Colon (tissue), 2 donors: ENCODE data around the gene CYP19A1.

Source experiments
- FAIRE-seq: peaks from 2 replicates; lab custom pipeline; 2012; peaks lifted over from hg19 to GRCh38; lab: Jason Lieb, UNC
- donor health status: control.
- donor health status: control.

Gene CYP19A1

GRCh38 chr15:51338496-51338895 lies at the start of gene CYP19A1:
Gene CYP19A1, minus strand, starts transcription at chr15:51338596. Its CDS starts 95,684 bp downstream, at chr15:51242912.
- FAIRE-seq, result no peak

- no peak for FAIRE-seq
These were observed 49.3 kb upstream of the CYP19A1 start for GRCh38 chr15:51387699-51388041.

GRCh38 chr15:51386960-51387698 lies 48.7 kb upstream of the CYP19A1 start:
- no peak for FAIRE-seq

- no peak for FAIRE-seq
These were observed 48.1 kb upstream of the CYP19A1 start for GRCh38 chr15:51386486-51386885.

GRCh38 chr15:51386029-51386428 lies 47.6 kb upstream of the CYP19A1 start:
- FAIRE-seq, result no peak

- FAIRE-seq, result no peak
These were observed 44.4 kb upstream of the CYP19A1 start for GRCh38 chr15:51382787-51383186.

GRCh38 chr15:51380999-51381806 lies 42.8 kb upstream of the CYP19A1 start:
- FAIRE-seq, result no peak

GRCh38 chr15:51379390-51379789 lies 41.0 kb upstream of the CYP19A1 start:
- no peak for FAIRE-seq

- FAIRE-seq, result no peak
These were observed 40.0 kb upstream of the CYP19A1 start for GRCh38 chr15:51378406-51378805.

GRCh38 chr15:51377038-51377786 lies 38.8 kb upstream of the CYP19A1 start:
- no peak for FAIRE-seq

- no peak for FAIRE-seq
These were observed 37.7 kb upstream of the CYP19A1 start for GRCh38 chr15:51375966-51376640.

GRCh38 chr15:51374131-51374530 lies 35.7 kb upstream of the CYP19A1 start:
- no peak for FAIRE-seq

- FAIRE-seq, result no peak
These were observed 32.9 kb upstream of the CYP19A1 start for GRCh38 chr15:51371266-51371665.

GRCh38 chr15:51369451-51369761 lies 31.0 kb upstream of the CYP19A1 start:
- FAIRE-seq, result no peak

GRCh38 chr15:51368751-51369450 lies 30.5 kb upstream of the CYP19A1 start:
- FAIRE-seq, result no peak

- no peak for FAIRE-seq
These were observed 29.9 kb upstream of the CYP19A1 start for GRCh38 chr15:51368307-51368706.

GRCh38 chr15:51367322-51367976 lies 29.1 kb upstream of the CYP19A1 start:
- no peak for FAIRE-seq

- FAIRE-seq, result no peak
These were observed 28.5 kb upstream of the CYP19A1 start for GRCh38 chr15:51366920-51367319.

GRCh38 chr15:51366071-51366470 lies 27.7 kb upstream of the CYP19A1 start:
- no peak for FAIRE-seq

GRCh38 chr15:51365417-51365816 lies 27.0 kb upstream of the CYP19A1 start:
- no peak for FAIRE-seq

- no peak for FAIRE-seq
These were observed 25.0 kb upstream of the CYP19A1 start for GRCh38 chr15:51363383-51363782.
